Colonic mucosa (tissue), 4 donors: Measurements from ENCODE around the gene SMURF1. TPM values are rescaled to one million over a fixed set of nuclear protein-coding genes. Genes with fewer than 3 reads are reported as not detected.

Source experiments
- DNase-seq: peaks from one replicate; pipeline ENCODE4 v3.0.0-alpha.2; 2020
- H3K27ac ChIP-seq: fragments of 200-600 bp; one replicate; pipeline ENCODE4 v1.8.0; 2021
- H3K27me3 ChIP-seq: fragments of 200-600 bp; one replicate; pipeline ENCODE4 v1.8.0; 2021
- H3K36me3 ChIP-seq: fragments of 200-600 bp; one replicate; pipeline ENCODE4 v1.8.0; 2021
- H3K4me1 ChIP-seq: fragments of 200-600 bp; one replicate; pipeline ENCODE4 v1.8.0; 2021; ENCODE audit warnings: mild to moderate bottlenecking
- H3K4me3 ChIP-seq: fragments of 200-600 bp; one replicate; pipeline ENCODE4 v1.8.0; 2021
- H3K9ac ChIP-seq, 2 donors: one replicate each; pipeline ENCODE4 v1.7.0; 2013; ENCODE audit warnings: control low read depth in 2 of 2, low read depth in 2 of 2, low read length in 2 of 2
- H3K9me3 ChIP-seq: fragments of 200-600 bp; one replicate; pipeline ENCODE4 v1.8.0; 2021
- CTCF ChIP-seq: fragments of 200-600 bp; IDR thresholded peaks from one replicate; pipeline ENCODE4 v1.8.0; 2022; ENCODE audit warnings: antibody characterized with exemption, mild to moderate bottlenecking
- intact Hi-C: fragments of 100-400 bp; cut with DNase I; formaldehyde crosslinking; loops from one replicate; pipeline ENCODE4 v1.14.1; 2022
- total RNA-seq, 2 donors: library from RNA; stranded (reverse); fragmentation: NEBNext Ultra II Directional in 1 of 2; extraction: Animal tissue kit (Norgen Biotek cat#: 25700) in 1 of 2; gene quantifications; one replicate each; pipeline ENCODE4 v1.2.1, GENCODE V29; 2021
- donor health status: healthy.
- donor health status: DM: no; HTN: no; CAD: no.
- donor health status: DM: no; HTN: no; CAD: no.

SMURF1 gene
- total RNA-seq, 2 donors from 2014 or later: 26.8 to 35.5 TPM

GRCh38 chr7:99111591-99111990, 32.3 kb downstream of the SMURF1 start:
- Histone ChIP-seq H3K36me3 (no peaks in the 10 kb centered on the region), H3K9me3 (no peaks in the 10 kb centered on the region), H3K4me1 (peaks cover 6% of the 10 kb centered on the region), H3K4me3 (no peak overlapping the region), H3K9ac (no peak overlapping the region), H3K27me3 (no peaks in the 10 kb centered on the region), H3K27ac (no peak overlapping the region)
- intact Hi-C loops: no loop called here
- no peak for TF ChIP-seq CTCF
- DNase-seq: no peak

GRCh38 chr7:99109108-99110051, 34.5 kb downstream of the SMURF1 start:
- no peak overlapping the region for H3K27ac ChIP-seq
- TF ChIP-seq CTCF: no peak
- no peaks in the 10 kb centered on the region for H3K9me3 ChIP-seq
- peaks cover 6% of the 10 kb centered on the region for H3K4me1 ChIP-seq
- intact Hi-C loops: no loop called here
- H3K4me3 ChIP-seq: no peak overlapping the region
- no peak for DNase-seq
- no peaks in the 10 kb centered on the region for H3K27me3 ChIP-seq
- H3K9ac ChIP-seq: no peak overlapping the region
- H3K36me3 ChIP-seq: no peaks in the 10 kb centered on the region

- Histone ChIP-seq H3K36me3 (no peaks in the 10 kb centered on the region), H3K27ac (no peak overlapping the region), H3K9me3 (no peaks in the 10 kb centered on the region), H3K4me3 (no peak overlapping the region), H3K9ac (no peak overlapping the region), H3K27me3 (no peaks in the 10 kb centered on the region), H3K4me1 (peaks cover 6% of the 10 kb centered on the region)
- intact Hi-C loops: no loop called here
- no peak for TF ChIP-seq CTCF
- DNase-seq: no peak
Measured at GRCh38 chr7:99108613-99109012, 35.3 kb downstream of the SMURF1 start.

GRCh38 chr7:99106821-99107241, 37.1 kb downstream of the SMURF1 start:
- H3K36me3 ChIP-seq: no peaks in the 10 kb centered on the region
- TF ChIP-seq CTCF: no peak
- no peaks in the 10 kb centered on the region for H3K4me1 ChIP-seq
- no peaks in the 10 kb centered on the region for H3K9me3 ChIP-seq
- no peak for DNase-seq
- no peak overlapping the region for H3K4me3 ChIP-seq
- intact Hi-C loops: no loop called here
- no peak overlapping the region for H3K27ac ChIP-seq
- H3K9ac ChIP-seq: no peak overlapping the region
- H3K27me3 ChIP-seq: no peaks in the 10 kb centered on the region

- no peak for TF ChIP-seq CTCF
- H3K9ac ChIP-seq: no peak overlapping the region
- H3K4me3 ChIP-seq: no peak overlapping the region
- H3K4me1 ChIP-seq: no peaks in the 10 kb centered on the region
- DNase-seq: no peak
- no peaks in the 10 kb centered on the region for H3K27me3 ChIP-seq
- no peak overlapping the region for H3K27ac ChIP-seq
- H3K36me3 ChIP-seq: no peaks in the 10 kb centered on the region
- no peaks in the 10 kb centered on the region for H3K9me3 ChIP-seq
- intact Hi-C loops: no loop called here
Measured at GRCh38 chr7:99106411-99106810, 37.5 kb downstream of the SMURF1 start.
